T-helper 17 cell (primary cell): Measurements from ENCODE around the gene RNF144A. TPM values are rescaled to one million over a fixed set of nuclear protein-coding genes. Genes with fewer than 3 reads are reported as not detected.

Experiments used
- ATAC-seq: fragments of 150-1000 bp; cut with Tn5 transposase; 2 replicates; pipeline ENCODE4 v1.10.0; 2021; ENCODE audit warnings: mild to moderate bottlenecking, moderate library complexity
- DNase-seq, 3 donors: peaks; one replicate each; pipeline versions ENCODE4 v3.0.0 to v3.0.0-alpha.2; 2020 to 2021
- H3K9me3 ChIP-seq: one replicate; pipeline ENCODE4 v1.7.0; 2013; ENCODE audit warnings: low read length, mild to moderate bottlenecking; ENCODE audit not compliant: control insufficient read depth, poor library complexity, severe bottlenecking
- H3K27ac Mint-ChIP-seq: one replicate; pipeline ENCODE4 v1.8.0; 2022; ENCODE audit warnings: mild to moderate bottlenecking, moderate library complexity, mixed read lengths
- H3K27me3 Mint-ChIP-seq: one replicate; pipeline ENCODE4 v1.8.0; 2022; ENCODE audit warnings: mixed read lengths
- H3K36me3 Mint-ChIP-seq: one replicate; pipeline ENCODE4 v1.8.0; 2022; ENCODE audit warnings: low read depth, mixed read lengths
- H3K4me1 Mint-ChIP-seq: one replicate; pipeline ENCODE4 v1.8.0; 2022; ENCODE audit warnings: mild to moderate bottlenecking, mixed read lengths
- H3K4me3 Mint-ChIP-seq: one replicate; pipeline ENCODE4 v1.8.0; 2022; ENCODE audit warnings: mild to moderate bottlenecking, moderate library complexity, mixed read lengths
- total RNA-seq, 4 donors: library from RNA in 2 of 4; stranded (reverse) in 2 of 4; gene quantifications; one replicate each; pipeline ENCODE4 v1.2.3 and lab custom pipeline; 2022 to 2026

The RNF144A gene, protein sequence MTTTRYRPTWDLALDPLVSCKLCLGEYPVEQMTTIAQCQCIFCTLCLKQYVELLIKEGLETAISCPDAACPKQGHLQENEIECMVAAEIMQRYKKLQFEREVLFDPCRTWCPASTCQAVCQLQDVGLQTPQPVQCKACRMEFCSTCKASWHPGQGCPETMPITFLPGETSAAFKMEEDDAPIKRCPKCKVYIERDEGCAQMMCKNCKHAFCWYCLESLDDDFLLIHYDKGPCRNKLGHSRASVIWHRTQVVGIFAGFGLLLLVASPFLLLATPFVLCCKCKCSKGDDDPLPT
- total RNA-seq, result 10 to 100 TPM; 15.1 to 21.4 TPM
- 32.9 to 161 reads per million in 2 donors for total RNA-seq (lab: John Stamatoyannopoulos, UW)

GRCh38 chr2:6917071-6917760 is at the start of gene RNF144A:
TSS of gene RNF144A (plus strand) at chr2:6917412. CDS start at chr2:6996927, 79,515 bp downstream.
- H3K36me3 Mint-ChIP-seq, result peaks cover 2% of the 10 kb centered on the region
- peak within 1 kb of the TSS; percentile 76 for H3K4me3 Mint-ChIP-seq
- ATAC-seq (peak; percentile 90), DNase-seq (peak; percentile 66 to 77 (median 69))
- no peaks in the 10 kb centered on the region for H3K27me3 Mint-ChIP-seq
- peak within 1 kb of the TSS; percentile 67 for H3K27ac Mint-ChIP-seq
- H3K9me3 ChIP-seq, result no peaks in the 10 kb centered on the region
- H3K4me1 Mint-ChIP-seq, result peaks cover 38% of the 10 kb centered on the region

DNA sequence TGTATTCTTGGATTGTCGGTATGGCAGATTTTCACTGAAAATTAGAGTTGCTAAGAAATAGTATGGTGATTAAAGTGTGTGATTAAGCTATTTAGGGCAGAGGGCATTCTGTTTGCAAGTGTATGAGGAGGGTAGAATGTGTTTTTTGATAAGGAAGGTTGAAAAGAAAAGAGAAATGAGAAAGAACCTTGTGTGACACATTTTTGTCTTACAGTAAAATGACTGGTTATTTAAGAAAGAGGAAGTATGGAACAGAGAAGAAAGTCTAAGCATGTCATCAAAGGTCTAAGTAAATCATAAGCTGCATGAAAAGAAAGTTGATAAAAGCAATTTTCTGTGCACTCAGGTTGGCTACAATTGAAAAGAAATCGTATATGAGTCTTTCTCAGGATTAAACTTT is 44.8 kb upstream of the RNF144A start:
- no peak for DNase-seq
- H3K9me3 ChIP-seq, result no peaks in the 10 kb centered on the region
- peaks cover 6% of the 10 kb centered on the region for H3K4me1 Mint-ChIP-seq
- no peak for ATAC-seq
- H3K4me3 Mint-ChIP-seq, result no peak overlapping the region
- H3K27me3 Mint-ChIP-seq, result no peaks in the 10 kb centered on the region
- peaks cover 5% of the 10 kb centered on the region for H3K36me3 Mint-ChIP-seq
- no peak overlapping the region for H3K27ac Mint-ChIP-seq

GRCh38 chr2:6874032-6874431 is 43.2 kb upstream of the RNF144A start:
- H3K27ac Mint-ChIP-seq, result no peak overlapping the region

DNA sequence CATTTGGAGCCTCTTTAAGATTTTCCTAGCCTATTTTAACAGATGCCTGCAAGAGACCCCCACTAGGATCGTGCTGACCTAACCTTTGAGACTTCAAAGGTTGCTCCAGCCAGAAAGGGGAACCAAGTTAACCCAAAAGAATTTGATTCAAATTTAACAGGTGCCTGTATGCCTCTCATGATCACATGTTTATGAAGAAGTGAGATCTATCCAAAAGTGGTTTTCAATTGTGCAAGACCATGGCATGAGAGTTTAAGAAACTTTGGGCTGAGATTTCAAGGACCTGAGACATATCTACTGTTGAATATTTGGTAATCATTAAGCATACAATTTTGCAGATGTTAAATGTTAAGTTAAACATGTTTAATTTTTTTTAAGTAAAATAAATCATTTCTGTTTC is 40.9 kb upstream of the RNF144A start:
- ATAC-seq (no peak), DNase-seq (no peak)
- no peak overlapping the region for H3K4me3 Mint-ChIP-seq
- peaks cover 2% of the 10 kb centered on the region for H3K36me3 Mint-ChIP-seq
- peaks cover 37% of the 10 kb centered on the region for H3K4me1 Mint-ChIP-seq
- H3K27me3 Mint-ChIP-seq, result no peaks in the 10 kb centered on the region
- no peaks in the 10 kb centered on the region for H3K9me3 ChIP-seq
- H3K27ac Mint-ChIP-seq, result peak overlapping the region; percentile 92

More at GRCh38 chr2:6874032-6874431, 43.2 kb upstream of the RNF144A start:
- no peaks in the 10 kb centered on the region for H3K9me3 ChIP-seq
- no peak overlapping the region for H3K4me3 Mint-ChIP-seq
- ATAC-seq (no peak), DNase-seq (no peak)
- H3K4me1 Mint-ChIP-seq, result peaks cover 18% of the 10 kb centered on the region
- peaks cover 5% of the 10 kb centered on the region for H3K36me3 Mint-ChIP-seq
- no peaks in the 10 kb centered on the region for H3K27me3 Mint-ChIP-seq

- DNase-seq (no peak), ATAC-seq (peak; percentile 84)
- peak within 1 kb of the TSS; percentile 92 for H3K27ac Mint-ChIP-seq
- peaks cover 43% of the 10 kb centered on the region for H3K4me1 Mint-ChIP-seq
- H3K9me3 ChIP-seq, result no peaks in the 10 kb centered on the region
- peaks cover 8% of the 10 kb centered on the region for H3K36me3 Mint-ChIP-seq
- no peaks in the 10 kb centered on the region for H3K27me3 Mint-ChIP-seq
- H3K4me3 Mint-ChIP-seq, result peak within 1 kb of the TSS; percentile 91
Measured at GRCh38 chr2:6877402-6878304, 39.6 kb upstream of the RNF144A start, which contains the start of gene RSAD2. TSS of gene RSAD2 (plus strand) at chr2:6877777. CDS start at chr2:6877801, 24 bp downstream.

DNA sequence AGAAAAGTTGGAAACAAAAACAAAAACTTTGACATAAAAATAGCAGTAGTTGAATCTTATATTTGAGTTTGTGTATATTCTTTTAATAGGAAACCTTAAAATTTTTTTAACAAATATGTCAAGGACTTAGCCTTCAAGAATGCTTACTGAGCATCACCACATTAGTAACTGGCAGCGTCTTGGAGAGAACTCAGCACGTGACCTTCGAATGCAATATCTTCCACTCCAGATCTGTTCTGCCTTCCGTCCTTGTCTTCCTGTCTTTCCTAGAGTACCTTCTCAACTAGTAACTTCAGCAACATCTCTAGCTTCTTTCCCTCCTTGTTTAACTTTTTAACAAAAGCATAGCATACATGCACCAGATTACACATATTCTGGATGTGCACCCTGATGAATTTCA is 38.7 kb upstream of the RNF144A start:
- no peak for DNase-seq
- H3K4me3 Mint-ChIP-seq, result peak overlapping the region; percentile 84
- peaks cover 42% of the 10 kb centered on the region for H3K4me1 Mint-ChIP-seq
- no peak for ATAC-seq
- H3K9me3 ChIP-seq, result no peaks in the 10 kb centered on the region
- peak overlapping the region; percentile 92 for H3K27ac Mint-ChIP-seq
- H3K36me3 Mint-ChIP-seq, result peaks cover 6% of the 10 kb centered on the region
- H3K27me3 Mint-ChIP-seq, result no peaks in the 10 kb centered on the region

DNA sequence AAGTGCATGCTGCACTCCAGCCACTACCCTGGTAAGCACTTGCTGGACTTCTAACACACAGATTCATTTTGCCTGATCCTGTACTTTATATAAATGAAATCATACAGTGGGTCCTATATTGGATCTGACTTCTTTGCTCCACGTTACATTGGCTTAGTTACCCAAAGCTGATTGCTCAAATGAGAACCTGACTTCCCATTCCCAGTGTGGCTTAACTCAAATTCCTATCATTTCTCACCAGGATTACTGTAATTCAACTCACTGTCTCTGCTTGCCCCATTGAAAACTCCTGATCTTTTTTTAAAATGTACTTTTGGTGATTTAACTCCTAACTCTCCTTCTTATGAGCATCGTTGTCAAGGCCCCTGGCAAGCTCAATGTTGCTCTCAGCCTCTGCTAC is 38.2 kb upstream of the RNF144A start:
- H3K36me3 Mint-ChIP-seq, result peaks cover 7% of the 10 kb centered on the region
- no peaks in the 10 kb centered on the region for H3K27me3 Mint-ChIP-seq
- ATAC-seq, result no peak
- no peak for DNase-seq
- no peaks in the 10 kb centered on the region for H3K9me3 ChIP-seq
- peak overlapping the region; percentile 84 for H3K4me3 Mint-ChIP-seq
- H3K4me1 Mint-ChIP-seq, result peaks cover 42% of the 10 kb centered on the region
- H3K27ac Mint-ChIP-seq, result peak overlapping the region; percentile 92

- Mint-ChIP-seq H3K27ac (peak overlapping the region; percentile 87), H3K4me3 (peak overlapping the region; percentile 84), H3K4me1 (peaks cover 45% of the 10 kb centered on the region), H3K36me3 (peaks cover 12% of the 10 kb centered on the region), H3K27me3 (no peaks in the 10 kb centered on the region)
- ATAC-seq (peak; percentile 53), DNase-seq (no peak)
- H3K9me3 ChIP-seq, result no peaks in the 10 kb centered on the region
Measured at GRCh38 chr2:6880200-6880733, 36.9 kb upstream of the RNF144A start.

DNA sequence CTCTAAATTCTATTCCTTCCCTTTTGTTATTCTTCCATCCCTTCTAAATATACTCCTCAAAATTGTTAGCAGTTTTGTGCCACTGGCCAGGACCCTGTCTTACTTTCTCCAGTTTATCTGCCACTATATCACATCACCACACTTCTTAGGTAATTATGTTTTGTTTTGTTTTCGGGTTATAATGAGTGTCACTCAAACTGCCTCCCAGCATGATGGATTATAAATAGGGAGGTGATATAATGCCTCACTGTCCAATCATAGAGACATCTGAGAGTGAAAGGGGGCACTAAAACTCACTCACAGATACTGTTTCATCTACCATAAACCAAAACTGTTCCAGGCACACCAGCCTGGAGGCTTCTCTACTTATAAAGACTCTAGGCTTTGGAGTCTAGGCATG is 36.2 kb upstream of the RNF144A start:
- H3K27me3 Mint-ChIP-seq, result no peaks in the 10 kb centered on the region
- peak overlapping the region; percentile 84 for H3K4me3 Mint-ChIP-seq
- DNase-seq (no peak), ATAC-seq (no peak)
- no peaks in the 10 kb centered on the region for H3K9me3 ChIP-seq
- peak overlapping the region; percentile 87 for H3K27ac Mint-ChIP-seq
- peaks cover 45% of the 10 kb centered on the region for H3K4me1 Mint-ChIP-seq
- peaks cover 12% of the 10 kb centered on the region for H3K36me3 Mint-ChIP-seq

DNA sequence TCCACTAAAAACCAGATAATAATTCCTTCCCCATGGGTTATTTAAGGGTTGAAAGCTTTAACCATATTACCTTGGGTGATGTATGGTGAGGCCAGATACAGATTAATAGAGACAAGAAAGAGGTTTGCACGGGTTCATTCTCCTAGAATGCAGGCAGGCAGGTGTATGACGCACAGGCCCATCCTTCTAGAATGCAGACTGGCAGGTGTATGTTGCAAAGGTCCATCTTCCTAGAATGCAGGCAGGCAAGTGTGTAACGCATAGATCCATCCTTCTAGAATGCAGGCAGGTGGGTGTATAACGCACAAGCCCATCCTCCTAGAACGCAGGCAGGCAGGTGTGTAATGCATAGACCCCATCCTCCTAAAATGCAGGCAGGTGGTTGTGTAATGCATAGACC is 35.7 kb upstream of the RNF144A start:
- no peak for DNase-seq
- H3K9me3 ChIP-seq, result no peaks in the 10 kb centered on the region
- Mint-ChIP-seq H3K4me3 (no peak overlapping the region), H3K27ac (peak overlapping the region; percentile 87), H3K4me1 (peaks cover 45% of the 10 kb centered on the region), H3K36me3 (peaks cover 12% of the 10 kb centered on the region), H3K27me3 (no peaks in the 10 kb centered on the region)
- ATAC-seq, result no peak

DNA sequence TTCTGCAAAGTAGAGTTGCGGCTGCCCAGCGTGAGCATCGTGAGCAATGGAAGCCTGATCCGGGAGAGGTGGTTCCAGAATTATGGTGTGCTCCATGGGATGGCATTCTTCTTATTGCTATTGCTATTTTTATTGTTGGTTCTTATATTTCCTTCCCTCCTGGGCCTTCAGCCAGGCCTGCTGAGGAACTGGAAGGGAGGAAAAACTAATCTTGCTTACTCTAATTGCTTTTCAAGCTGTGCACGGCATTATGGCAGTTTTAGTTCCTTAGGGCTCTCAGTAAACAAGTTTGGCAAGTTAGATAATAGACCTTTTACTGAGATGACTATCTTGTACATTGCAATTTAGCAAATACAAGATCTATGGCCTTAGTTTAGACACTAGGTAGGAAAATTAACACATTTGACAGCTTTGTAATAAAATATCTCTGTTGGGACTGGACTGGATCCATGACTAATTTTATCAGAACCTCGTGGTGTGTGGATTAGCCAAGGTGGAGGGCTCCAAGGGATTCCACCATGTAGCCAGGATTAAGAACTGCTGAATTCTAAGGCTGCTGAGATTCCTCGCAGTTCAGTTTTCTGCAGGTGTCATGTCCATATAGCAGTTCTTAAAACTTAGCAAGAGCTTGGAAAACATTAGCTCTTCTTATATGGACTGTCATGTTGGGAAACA is 33.6 kb upstream of the RNF144A start:
- H3K36me3 Mint-ChIP-seq, result peaks cover 12% of the 10 kb centered on the region
- no peak overlapping the region for H3K4me3 Mint-ChIP-seq
- H3K27me3 Mint-ChIP-seq, result no peaks in the 10 kb centered on the region
- H3K27ac Mint-ChIP-seq, result no peak overlapping the region
- H3K4me1 Mint-ChIP-seq, result peaks cover 36% of the 10 kb centered on the region
- DNase-seq (no peak), ATAC-seq (no peak)
- no peaks in the 10 kb centered on the region for H3K9me3 ChIP-seq

DNA sequence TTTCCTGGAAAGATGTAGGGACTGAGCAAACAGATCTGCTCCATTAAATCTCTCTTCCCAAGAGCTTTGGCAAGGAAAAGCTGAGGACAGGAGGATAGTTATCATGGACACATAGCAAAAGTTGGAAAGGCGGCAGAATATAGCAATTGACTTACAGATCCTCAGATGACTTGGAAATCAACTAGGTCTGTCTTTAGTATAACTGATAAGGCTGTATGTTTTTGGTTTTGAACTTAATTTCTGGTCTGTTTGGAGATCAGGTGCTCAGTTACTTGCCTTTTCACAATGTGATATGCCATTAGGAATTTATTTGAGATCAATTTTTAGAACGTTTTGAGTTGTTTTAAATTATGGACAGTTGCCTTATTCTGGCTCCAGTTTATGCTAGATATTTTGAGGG is 31.7 kb upstream of the RNF144A start:
- no peak overlapping the region for H3K27ac Mint-ChIP-seq
- H3K27me3 Mint-ChIP-seq, result no peaks in the 10 kb centered on the region
- ATAC-seq (no peak), DNase-seq (no peak)
- H3K4me3 Mint-ChIP-seq, result no peak overlapping the region
- peaks cover 21% of the 10 kb centered on the region for H3K4me1 Mint-ChIP-seq
- peaks cover 15% of the 10 kb centered on the region for H3K36me3 Mint-ChIP-seq
- no peaks in the 10 kb centered on the region for H3K9me3 ChIP-seq
